ENCODE results near the gene OXCT2.

OXCT2 gene

GRCh38 chr1:39745016-39745670 lies 26.0 kb downstream of the OXCT2 start:
- DNase-seq (ENCODE audit: low read depth): no peak
- no peak overlapping the region for H3K4me3 ChIP-seq (ENCODE audit: low read depth, low read length)
- TF ChIP-seq, protein P1, sequence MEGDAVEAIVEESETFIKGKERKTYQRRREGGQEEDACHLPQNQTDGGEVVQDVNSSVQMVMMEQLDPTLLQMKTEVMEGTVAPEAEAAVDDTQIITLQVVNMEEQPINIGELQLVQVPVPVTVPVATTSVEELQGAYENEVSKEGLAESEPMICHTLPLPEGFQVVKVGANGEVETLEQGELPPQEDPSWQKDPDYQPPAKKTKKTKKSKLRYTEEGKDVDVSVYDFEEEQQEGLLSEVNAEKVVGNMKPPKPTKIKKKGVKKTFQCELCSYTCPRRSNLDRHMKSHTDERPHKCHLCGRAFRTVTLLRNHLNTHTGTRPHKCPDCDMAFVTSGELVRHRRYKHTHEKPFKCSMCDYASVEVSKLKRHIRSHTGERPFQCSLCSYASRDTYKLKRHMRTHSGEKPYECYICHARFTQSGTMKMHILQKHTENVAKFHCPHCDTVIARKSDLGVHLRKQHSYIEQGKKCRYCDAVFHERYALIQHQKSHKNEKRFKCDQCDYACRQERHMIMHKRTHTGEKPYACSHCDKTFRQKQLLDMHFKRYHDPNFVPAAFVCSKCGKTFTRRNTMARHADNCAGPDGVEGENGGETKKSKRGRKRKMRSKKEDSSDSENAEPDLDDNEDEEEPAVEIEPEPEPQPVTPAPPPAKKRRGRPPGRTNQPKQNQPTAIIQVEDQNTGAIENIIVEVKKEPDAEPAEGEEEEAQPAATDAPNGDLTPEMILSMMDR (IDR thresholded peaks at IDR 0.05; ENCODE audit: insufficient read depth, low read depth, low read length, missing control alignments): no peak

- DNase-seq (ENCODE audit: low read depth): peak; percentile 98
- peak within 1 kb of the TSS; percentile 68 for H3K4me3 ChIP-seq (ENCODE audit: low read depth, low read length)
- TF ChIP-seq, protein P1 (IDR thresholded peaks at IDR 0.05; ENCODE audit: insufficient read depth, low read depth, low read length, missing control alignments): no peak
Measured at GRCh38 chr1:39738622-39739366, 32.4 kb downstream of the OXCT2 start, which contains the start of gene PPIE. TSS of gene PPIE (plus strand) at chr1:39738882. CDS start at chr1:39738901, 19 bp downstream.

DNA sequence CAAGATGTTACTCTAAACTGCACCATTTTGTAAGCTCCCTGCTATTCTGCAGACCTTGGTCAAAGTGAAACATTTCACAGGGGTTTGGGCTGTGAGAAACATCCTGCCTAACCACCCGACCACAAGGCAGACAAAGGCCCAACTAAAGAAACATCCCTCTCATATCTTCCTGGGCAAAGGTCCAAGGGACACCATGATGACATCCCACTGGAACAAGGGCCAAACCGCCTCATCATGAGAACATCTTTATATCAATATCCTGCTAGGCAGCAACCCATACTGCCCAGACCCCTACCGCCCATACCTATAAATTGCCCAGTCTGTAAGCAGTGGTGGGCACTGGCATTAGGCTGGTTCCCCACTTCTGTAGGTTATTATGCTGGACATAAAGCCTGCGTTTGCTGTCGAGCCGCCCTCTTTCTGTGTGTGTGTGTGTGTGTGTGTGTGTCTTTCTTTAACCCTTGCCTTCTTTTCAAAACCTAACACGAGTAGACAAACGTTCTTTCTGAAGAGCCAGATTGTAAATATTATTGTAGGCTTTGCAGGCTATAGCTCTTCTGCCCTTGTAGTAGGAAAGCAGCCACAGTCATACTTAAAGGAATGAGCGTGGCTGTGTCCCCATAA lies 33.5 kb downstream of the OXCT2 start:
- TF ChIP-seq, protein P1 (IDR thresholded peaks at IDR 0.05; ENCODE audit: insufficient read depth, low read depth, low read length, missing control alignments): no peak
- DNase-seq (ENCODE audit: low read depth): peak; percentile 51
- no peak overlapping the region for H3K4me3 ChIP-seq (ENCODE audit: low read depth, low read length)

DNA sequence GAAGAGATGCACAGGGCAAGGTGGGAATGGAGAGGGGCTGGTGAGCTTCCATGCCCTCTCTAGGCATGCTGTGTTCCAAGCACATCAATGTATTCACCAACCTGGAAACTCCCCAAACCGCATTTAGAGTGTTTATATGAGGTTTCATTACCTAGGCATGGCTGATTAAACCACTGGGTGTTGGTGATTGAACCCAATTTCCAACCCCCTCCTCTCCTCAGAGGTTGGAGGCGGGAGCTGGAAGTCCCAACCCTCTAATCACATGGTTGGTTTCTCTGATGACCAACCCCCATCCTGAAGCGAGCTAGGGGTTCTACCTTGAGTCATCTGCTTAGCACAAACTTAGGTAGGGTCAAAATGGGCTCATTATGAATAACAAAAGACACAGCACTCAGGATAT lies 35.4 kb downstream of the OXCT2 start:
- no peak overlapping the region for H3K4me3 ChIP-seq (ENCODE audit: low read depth, low read length)
- TF ChIP-seq, protein P1 (IDR thresholded peaks at IDR 0.05; ENCODE audit: insufficient read depth, low read depth, low read length, missing control alignments): no peak
- peak; percentile 10 for DNase-seq (ENCODE audit: low read depth)

DNA sequence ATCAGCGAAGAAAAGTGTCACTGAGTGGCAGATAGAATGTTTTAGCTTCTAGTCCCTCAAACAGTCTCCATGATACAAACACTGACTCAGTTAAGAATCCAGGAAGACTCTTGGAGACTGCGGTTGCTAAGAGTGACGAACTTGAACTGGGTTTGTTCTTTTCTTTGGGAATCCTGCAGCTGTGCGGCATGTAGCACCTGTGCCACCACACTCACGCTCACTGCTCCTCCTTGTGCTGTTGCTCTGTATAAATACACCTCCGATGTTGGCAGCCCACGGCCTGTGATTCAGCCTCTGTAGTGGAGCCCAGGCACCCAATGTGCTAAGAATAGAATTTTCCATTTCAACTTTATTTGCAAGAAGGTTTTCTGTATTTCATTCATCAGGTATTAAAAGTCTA lies 38.0 kb downstream of the OXCT2 start:
- H3K4me3 ChIP-seq (ENCODE audit: low read depth, low read length): no peak overlapping the region
- TF ChIP-seq, protein P1 (IDR thresholded peaks at IDR 0.05; ENCODE audit: insufficient read depth, low read depth, low read length, missing control alignments): no peak
- no peak for DNase-seq (ENCODE audit: low read depth)

DNA sequence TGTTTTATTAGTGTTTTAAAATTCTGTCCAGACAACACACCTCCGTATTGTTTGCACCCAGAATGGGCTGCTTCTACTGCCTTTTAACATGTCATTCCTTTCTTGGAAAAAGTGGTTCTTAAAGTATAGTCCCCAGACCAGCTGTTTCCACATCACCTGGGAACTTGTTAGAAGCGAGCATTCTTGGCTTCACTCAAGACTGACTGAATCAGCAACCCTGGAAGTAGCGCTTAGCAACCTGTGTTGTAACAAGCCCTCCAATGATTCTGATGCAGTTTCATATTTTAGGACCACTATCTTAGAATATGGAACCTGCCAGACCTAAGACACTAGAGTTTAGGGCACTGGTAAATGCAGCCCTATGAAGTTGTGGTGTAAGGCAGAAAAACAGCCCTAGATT lies 38.4 kb downstream of the OXCT2 start:
- H3K4me3 ChIP-seq (ENCODE audit: low read depth, low read length): no peak overlapping the region
- no peak for DNase-seq (ENCODE audit: low read depth)
- TF ChIP-seq, protein P1 (IDR thresholded peaks at IDR 0.05; ENCODE audit: insufficient read depth, low read depth, low read length, missing control alignments): no peak
